ENCODE measurements around the gene RGS7BP. TPM values are rescaled to one million over a fixed set of nuclear protein-coding genes. Genes with fewer than 3 reads are reported as not detected.

Gene RGS7BP
- total and polyA plus RNA-seq, 2 of the 13 experiments (the other 11 are each of a cell fraction or from before 2014, with no cell fraction given) = not detected

DNA sequence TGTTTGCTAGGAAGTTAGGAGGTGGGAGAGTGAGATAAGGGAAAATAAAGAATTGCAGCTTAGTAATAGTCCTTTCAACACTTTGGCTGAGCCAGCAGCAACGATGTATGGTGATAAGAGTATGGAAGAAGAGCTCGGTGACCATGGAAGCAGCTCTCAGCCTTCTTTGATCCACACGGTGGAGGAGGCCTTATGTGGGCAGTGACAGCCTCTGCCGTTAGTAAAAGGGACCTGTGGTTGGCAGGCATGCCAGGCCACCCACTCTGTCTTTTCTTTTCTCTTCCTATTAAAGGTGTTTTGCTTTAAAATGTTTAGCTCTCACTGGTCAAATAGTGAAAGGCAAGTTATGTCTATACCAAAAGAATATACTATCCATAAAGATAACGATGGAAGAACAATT, 7.7 kb downstream of the RGS7BP start:
- Histone ChIP-seq H3K36me3 (replicated peaks in 1 of 2; ENCODE audit: control insufficient read depth in 1 of 2, insufficient read depth in 2 of 2, low read length in 2 of 2) (no peaks in the 10 kb centered on the region), H3K79me2 (ENCODE audit: insufficient read depth, low read length) (no peaks in the 10 kb centered on the region), H3K9me3 (ENCODE audit: low read length) (no peaks in the 10 kb centered on the region), H3K27me3 (ENCODE audit: control insufficient read depth in 1 of 2, insufficient read depth in 2 of 2, low read length in 2 of 2) (peaks cover 0 to 2% of the 10 kb centered on the region in 2 experiments; a peak in 2 of 5 replicates), H3K27ac (ENCODE audit: extremely low read length, insufficient read depth, low read length) (no peak overlapping the region), H3K4me2 (ENCODE audit: low read depth, low read length) (no peak overlapping the region), H3K4me1 (ENCODE audit: insufficient read depth, low read length) (no peaks in the 10 kb centered on the region), H4K20me1 (ENCODE audit: insufficient read depth, low read length) (no peaks in the 10 kb centered on the region), H2AFZ (ENCODE audit: low read length) (no peak overlapping the region), H3K4me3 (replicated peaks in 1 of 3; ENCODE audit: insufficient read depth in 1 of 3, low read depth in 2 of 3, low read length in 3 of 3) (no peak overlapping the region), H3K9ac (ENCODE audit: insufficient read depth, low read depth, low read length) (no peak overlapping the region)
- WGBS (ENCODE audit: low lambda C conversion rate) = 3% methylated on average over 5 of the region's 5 CpGs
- FAIRE-seq (no peak), DNase-seq (ENCODE audit: low spot score) (no peak), ATAC-seq (no peak)
- in situ Hi-C loops (cut with HindIII; ENCODE audit: extremely low pct_ligation_motif_present, low pct_unique_long_range_greater_than_20kb) = no loop called here
- no TSS peak for BruUV-seq (replicated peaks)
- ChIA-PET CTCF (ENCODE audit: low intra/inter-chr PET ratio, low total read pairs) (no interaction called here), POLR2A (no interaction called here)
- intact Hi-C loops (cut with micrococcal nuclease; ENCODE audit: unreplicated experiment) = no loop called here
- TF ChIP-seq, protein P1, sequence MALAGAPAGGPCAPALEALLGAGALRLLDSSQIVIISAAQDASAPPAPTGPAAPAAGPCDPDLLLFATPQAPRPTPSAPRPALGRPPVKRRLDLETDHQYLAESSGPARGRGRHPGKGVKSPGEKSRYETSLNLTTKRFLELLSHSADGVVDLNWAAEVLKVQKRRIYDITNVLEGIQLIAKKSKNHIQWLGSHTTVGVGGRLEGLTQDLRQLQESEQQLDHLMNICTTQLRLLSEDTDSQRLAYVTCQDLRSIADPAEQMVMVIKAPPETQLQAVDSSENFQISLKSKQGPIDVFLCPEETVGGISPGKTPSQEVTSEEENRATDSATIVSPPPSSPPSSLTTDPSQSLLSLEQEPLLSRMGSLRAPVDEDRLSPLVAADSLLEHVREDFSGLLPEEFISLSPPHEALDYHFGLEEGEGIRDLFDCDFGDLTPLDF (CRISPR knock-in tag; IDR thresholded peaks at IDR 0.05) = no peak
- TF ChIP-seq SALL2 (CRISPR knock-in tag; IDR thresholded peaks at IDR 0.05) (no peak), CC2D1A (CRISPR knock-in tag; IDR thresholded peaks at IDR 0.05) (no peak), ZNF781 (CRISPR knock-in tag; IDR thresholded peaks at IDR 0.05; ENCODE audit: borderline replicate concordance, not compliant biosample characterization) (no peak), SP1 (IDR thresholded peaks at IDR 0.05) (no peak), SP1 (CRISPR knock-in tag; IDR thresholded peaks at IDR 0.05) (no peak), SIX1 (CRISPR knock-in tag; IDR thresholded peaks at IDR 0.05; ENCODE audit: borderline replicate concordance) (no peak), KDM3A (CRISPR knock-in tag; IDR thresholded peaks at IDR 0.05; ENCODE audit: low read depth) (no peak), ZNF10 (CRISPR knock-in tag; IDR thresholded peaks at IDR 0.05; ENCODE audit: borderline replicate concordance, low read depth) (no peak), ZNF775 (CRISPR knock-in tag; IDR thresholded peaks at IDR 0.05; ENCODE audit: borderline replicate concordance) (no peak), SP140L (CRISPR knock-in tag; IDR thresholded peaks at IDR 0.05; ENCODE audit: borderline replicate concordance) (no peak), ZNF30 (CRISPR knock-in tag; IDR thresholded peaks at IDR 0.05) (no peak), ZNF296 (CRISPR knock-in tag; conservative IDR thresholded peaks at IDR 0.05) (no peak), HOXD1 (CRISPR knock-in tag; IDR thresholded peaks at IDR 0.05) (no peak)
